Peyer's patch (tissue), 4 donors: ENCODE measurements around the gene LRRC45.

Experiments used
- CTCF ChIP-seq, 6 experiments: fragments of 450-650 bp in 4 of 6; fragments of 200-600 bp in 2 of 6; sonication (generic) in 1 of 6; IDR thresholded peaks; one replicate each; pipeline ENCODE4 v1.5.1; 2017 to 2019; ENCODE audit warnings: antibody characterized with exemption in 6 of 6, mild to moderate bottlenecking in 3 of 6, moderate library complexity in 1 of 6
- POLR2A ChIP-seq, 2 donors: fragments of 450-650 bp; IDR thresholded peaks; one replicate each; pipeline ENCODE4 v1.5.1; 2017; ENCODE audit warnings: antibody characterized with exemption in 2 of 2, mild to moderate bottlenecking in 2 of 2, moderate library complexity in 2 of 2

- no peak for TF ChIP-seq CTCF (IDR thresholded peaks at IDR 0.05)
- TF ChIP-seq POLR2A (IDR thresholded peaks at IDR 0.05): no peak
Observed at GRCh38 chr17:81993729-81994592, 29.1 kb upstream of the LRRC45 start.
